Stimulated activated CD4-positive, alpha-beta T cell treated with anti-CD3 and anti-CD28 coated beads, Interleukin-4, amount 100 ng/mL, for 1 hour (primary cell): ENCODE data around the gene DNAI2.
"Not testable (repeated sequence)": the region's sequence is repeated elsewhere in the genome, so short reads cannot be mapped to it uniquely, and the experiment has no call there.

Source experiments
- DNase-seq: peaks from one replicate; pipeline ENCODE4 v3.0.0-alpha.2; 2020

The DNAI2 gene

DNA sequence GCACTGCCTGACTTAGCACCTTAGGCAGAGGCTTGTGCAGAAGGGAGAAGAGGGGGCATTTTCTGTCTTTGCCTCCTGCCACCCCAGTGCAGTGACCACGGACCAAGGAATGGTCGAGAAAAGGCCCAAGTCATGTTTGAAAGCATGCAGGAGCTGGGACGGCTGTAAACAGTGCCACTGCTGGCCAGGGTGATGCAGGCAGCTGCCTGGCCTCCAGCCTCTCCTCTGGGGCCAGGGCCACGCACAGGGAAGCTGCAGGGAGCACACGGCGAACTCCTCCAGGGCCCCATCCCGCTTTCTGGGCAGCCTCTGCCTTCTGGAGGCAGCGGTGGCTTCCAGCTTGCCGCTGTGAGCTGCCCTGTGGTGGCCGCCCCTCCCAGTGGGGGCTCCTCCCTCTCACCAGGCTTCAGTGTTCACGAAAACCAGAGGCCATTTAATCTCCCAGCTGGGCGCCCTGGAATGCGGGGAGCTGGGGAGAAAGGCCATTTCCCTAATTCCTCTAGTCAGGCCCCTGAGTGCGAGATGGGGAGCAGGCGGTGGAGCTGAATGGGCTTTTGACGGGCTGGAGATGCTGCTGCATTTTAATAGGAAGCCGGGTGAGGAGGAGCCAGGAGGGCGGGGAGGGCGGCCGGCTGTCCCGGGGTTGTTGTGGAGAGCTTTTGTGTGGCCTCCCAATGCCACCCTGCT is 28.7 kb upstream of the DNAI2 start:
- no peak for DNase-seq

DNA sequence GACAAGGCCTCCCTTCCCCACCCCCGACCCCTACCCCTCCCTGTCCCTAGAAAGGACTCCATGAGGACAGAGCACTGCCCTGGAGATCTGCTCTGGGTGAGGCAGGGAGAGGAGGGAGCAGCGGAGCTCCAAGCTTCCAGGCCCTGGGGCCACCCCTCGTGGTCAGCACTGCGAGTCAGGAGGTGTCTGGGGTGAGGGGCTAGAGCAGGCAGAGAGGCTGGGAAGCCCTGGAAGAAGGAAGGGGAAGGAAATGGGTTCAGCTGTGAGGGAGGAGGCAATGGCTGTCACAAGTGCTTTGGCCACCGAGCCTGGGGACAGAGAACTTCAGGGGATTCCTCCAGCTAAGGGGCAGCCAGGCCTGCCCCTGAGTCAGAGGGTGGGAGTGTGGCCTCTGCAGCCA is 28.2 kb upstream of the DNAI2 start:
- no peak for DNase-seq

DNA sequence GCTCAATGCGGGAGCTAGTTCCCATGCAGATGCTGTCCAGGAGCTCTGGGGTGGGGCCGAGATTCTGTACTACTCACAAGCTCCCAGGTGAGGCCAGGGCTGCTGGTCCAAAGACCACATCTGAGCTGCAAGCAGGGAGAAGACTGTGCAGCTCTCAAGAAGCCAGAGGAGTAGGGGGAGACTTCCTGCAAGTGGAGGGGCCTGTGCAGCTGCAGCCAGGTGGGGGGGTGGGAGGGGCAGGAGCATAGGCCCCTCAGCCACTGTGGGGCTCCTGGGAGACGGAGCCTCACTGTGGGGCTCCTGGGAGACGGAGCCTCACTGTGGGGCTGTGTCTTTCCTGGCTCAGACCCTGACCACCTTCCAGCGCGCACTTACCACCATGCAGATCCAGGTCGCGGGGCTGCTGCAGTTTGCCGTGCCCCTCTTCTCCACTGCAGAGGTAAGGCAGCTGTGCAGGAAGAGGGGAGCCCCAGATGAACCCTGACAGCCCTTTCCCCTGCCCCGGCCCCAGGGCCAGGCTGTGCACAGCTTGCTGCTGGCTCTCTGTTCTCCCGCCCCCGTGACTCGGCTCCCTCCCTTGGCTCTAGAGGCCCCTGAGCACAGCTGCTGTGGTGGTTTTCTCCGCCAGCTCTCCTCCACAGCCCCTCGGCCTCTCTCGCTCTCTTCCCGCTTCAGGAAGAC is 24.3 kb upstream of the DNAI2 start:
- DNase-seq = no peak

DNA sequence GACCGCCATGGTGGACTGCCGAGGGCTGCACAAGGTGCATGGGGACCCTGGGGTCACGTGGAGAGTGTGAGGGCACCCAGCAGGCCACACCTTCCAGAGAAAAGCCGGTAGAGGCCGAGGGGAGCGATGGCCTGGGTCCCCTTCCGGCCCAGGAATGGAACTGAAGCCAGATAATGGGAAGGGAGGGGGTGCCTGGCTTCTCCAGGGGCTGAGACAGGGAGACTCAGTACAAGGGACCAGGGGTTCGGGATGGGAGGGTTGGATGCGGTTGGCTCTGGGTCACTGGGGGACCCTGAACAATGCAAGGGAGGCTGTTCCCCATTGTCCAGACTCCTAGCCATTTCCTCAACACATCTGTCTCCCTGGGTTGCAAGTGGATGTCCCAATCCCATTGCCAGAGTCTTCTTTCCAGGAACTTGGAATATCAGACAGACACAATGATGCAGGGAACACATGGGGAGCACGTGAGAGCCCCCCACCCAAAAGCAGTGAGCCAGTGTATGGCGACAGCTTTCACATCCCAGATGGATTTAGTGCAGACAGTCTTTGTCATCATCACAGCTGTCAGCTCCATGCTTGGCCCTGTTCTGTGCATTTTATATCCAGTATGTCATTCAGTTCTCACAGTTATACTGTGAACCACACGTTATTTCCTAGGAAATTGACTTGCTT is 23.6 kb upstream of the DNAI2 start:
- DNase-seq = no peak

DNA sequence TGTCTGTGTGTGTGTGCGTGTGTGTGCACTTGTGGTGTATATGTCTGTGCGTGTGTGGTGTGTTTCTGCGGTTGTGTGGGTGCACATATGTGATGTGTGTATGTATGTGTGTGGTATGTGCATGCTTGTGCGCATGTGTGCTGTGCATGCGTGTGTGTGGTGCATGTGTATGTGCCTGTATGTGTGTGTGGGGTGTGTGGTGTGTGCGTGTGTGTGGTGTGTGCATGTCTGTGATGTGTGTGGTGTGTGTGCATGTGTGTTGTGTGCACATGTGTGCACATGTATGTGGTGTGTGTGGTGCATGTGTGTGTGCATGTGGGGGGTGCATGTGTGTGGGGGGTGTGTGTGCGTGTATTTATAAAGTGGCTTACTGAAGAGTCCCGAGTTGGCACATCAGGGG is 23.0 kb upstream of the DNAI2 start:
- DNase-seq = no peak

DNA sequence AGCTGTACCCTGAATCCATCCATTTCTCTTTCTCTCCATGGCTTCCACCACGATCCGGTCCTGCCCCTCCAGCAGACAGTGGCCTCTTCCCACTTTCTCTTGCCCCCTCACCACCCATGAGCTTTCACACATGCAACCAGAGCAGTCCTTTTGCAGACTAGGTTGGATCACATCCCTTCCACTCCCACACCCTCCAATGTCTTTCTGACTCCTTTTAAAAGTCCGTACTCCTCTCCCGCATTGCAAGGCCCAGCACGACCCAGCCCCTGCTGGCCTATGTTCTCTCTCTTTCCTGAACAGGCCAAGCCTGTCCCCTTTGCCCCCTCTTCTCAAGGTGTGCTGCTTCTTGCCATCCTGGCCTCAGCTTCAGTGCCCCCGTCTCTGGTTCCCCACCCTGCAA is 22.5 kb upstream of the DNAI2 start:
- no peak for DNase-seq

DNA sequence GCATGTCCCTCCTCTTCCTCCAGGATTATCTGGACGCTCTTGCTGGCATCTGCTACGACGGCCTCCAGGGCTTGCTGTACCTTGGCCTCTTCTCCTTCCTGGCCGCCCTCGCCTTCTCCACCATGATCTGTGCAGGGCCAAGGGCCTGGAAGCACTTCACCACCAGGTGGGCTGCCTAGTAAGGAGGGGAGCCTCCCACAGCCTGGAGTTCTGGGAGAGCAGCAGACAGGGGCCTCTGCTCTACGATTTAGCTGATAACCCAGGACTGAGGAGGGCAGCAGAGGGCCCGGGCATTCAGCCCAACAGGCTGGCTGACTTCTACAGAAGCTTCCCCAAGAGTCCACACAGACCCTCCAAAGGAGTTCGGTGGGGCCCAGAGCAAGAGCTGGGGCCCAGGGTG is 21.8 kb upstream of the DNAI2 start:
- DNase-seq = no peak

DNA sequence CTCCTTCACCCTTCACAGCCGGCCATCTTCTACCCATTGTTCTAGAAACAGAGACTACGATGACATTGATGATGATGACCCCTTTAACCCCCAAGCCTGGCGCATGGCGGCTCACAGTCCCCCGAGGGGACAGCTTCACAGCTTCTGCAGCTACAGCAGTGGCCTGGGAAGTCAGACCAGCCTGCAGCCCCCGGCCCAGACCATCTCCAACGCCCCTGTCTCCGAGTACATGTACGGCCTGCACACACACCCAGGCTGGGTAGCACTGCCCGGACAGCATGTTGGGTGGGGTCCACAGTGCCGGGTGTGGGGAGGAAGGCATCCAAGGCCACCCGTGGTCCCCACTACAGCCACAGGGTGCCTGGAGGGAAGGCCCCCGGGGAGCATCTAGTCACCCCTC is 21.0 kb upstream of the DNAI2 start:
- no peak for DNase-seq

DNA sequence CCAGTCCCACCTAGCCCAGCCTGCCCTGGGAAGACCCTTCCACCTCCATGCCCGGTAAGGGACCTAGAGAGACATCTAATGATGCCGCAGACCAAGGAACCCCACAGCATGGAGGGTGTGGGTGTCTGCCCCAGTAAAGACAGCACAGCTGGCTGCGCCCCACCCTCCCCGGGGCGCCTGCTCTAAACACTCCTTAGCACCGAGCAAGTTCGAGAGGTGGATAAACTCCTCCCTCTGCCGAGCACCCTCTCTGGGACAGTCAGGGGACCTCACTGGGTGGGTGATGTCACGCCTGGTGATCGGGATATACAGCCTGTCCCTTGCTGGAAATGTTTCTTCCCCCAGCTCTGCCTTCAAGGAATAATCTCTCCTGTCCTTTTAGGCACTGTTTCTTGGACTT is 16.7 kb upstream of the DNAI2 start:
- no peak for DNase-seq

DNA sequence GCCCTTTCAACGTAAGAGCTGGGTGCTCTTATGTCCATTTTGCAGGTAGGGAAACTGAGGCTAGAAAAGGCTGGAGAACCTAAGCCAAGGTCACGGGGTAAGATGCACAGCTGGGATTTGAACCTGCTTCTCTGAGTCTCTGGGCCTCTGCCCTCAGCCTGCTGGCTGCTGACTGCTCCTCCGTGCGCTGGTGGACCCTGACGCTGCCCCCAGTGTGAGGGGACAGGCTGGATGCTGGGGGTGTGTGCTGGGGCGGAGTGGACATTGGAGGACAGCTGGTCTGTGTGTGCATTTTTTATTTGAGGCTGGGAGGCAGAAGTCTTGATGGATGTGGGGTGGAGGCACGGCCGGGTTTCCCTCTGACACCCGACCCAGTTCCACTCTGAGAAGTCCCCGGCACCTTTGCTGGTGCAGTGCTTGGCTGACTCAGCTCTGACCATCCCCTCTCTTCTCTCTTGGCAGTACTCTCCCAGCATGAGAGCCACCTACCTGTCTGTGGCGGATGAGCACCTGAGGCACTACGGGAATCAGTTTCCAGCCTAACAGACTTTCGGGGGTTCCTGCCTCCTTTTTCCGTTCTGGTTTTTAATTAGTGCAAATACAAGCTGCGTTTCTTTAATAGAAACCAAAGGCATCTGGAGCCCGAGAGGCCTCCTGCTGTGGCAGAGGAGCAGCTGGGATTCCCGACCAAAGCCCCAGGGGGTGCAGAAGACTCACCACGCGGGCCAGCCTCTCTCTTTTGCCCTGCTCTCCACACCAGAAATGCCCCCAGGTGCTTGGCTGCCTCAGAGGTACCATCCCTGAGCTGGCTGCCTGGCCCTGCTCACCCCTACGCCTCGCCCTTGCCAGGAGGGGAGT is 14.1 kb upstream of the DNAI2 start:
- DNase-seq = no peak

DNA sequence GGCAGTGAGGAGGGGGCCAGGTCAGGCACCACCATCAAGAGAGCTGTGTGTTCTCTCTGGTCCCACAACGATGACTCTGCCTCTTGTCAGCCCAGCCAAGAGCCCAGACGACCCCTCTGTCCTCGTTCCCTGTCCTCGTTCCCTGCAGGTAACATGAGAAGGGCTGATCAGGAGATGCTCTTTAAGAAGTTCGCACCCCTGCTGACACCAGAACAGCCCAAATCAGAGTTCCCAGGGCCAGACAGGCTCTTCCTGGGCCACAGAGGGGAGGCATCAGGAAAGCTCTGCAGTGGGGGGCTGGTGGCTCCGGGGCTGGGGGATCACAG is 13.5 kb upstream of the DNAI2 start:
- DNase-seq = no peak

DNA sequence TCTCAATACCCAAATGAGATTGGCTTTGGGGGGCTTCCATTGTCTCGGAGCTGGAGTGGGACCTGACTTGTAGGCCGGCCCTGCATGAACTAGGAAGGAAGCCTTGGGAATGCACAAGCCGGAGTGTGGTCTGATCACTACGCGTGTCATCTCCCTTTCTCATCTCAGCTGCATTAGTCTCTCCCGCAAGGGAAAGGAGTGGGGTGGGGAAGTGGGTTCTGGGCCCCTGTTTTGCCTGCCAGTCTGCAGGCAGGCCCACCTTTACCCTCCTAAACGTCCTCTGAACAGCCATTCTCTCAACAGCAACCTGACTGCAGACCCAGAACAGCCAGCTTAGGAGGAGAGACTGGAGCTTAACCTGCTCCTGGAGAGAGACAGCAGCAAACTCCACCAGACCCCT is 11.4 kb upstream of the DNAI2 start:
- DNase-seq = no peak

DNA sequence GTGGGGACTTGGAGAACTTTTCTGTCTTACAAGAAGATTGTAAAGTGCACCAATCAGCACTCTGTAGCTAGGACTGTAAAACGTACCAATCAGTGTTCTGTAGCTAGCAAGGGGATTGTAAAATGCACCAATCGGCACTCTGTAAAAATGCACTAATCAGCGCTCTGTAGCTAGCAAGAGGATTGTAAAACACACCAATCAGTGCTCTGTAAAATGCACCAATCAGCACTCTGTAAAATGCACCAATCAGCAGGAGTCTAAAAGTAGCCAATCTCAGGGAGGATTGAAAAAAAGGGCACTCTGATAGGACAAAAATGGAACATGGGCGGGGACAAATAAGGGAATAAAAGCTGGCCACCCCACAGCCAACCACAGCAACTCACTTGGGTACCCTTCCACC is 7.0 kb upstream of the DNAI2 start:
- DNase-seq = not testable (repeated sequence)

DNA sequence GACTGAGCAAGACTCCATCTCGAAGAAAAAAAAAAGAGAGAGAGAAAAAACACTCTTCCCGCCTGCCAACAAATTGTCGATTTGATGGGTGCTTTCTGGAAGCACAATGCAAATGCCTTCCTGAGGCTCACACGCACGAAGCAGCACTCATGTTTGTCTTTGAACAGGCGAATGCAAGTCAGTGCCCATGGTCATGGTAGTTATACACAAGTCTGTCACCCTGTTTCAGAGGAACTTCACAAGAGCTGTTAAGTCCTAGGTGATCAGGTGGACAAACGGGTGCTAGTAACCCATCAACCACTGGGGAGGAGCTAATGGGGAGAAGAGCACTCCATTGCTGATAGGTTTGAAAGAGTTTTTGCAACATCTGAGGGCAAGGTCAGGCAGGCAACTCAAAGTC is 6.5 kb upstream of the DNAI2 start:
- DNase-seq = no peak

DNA sequence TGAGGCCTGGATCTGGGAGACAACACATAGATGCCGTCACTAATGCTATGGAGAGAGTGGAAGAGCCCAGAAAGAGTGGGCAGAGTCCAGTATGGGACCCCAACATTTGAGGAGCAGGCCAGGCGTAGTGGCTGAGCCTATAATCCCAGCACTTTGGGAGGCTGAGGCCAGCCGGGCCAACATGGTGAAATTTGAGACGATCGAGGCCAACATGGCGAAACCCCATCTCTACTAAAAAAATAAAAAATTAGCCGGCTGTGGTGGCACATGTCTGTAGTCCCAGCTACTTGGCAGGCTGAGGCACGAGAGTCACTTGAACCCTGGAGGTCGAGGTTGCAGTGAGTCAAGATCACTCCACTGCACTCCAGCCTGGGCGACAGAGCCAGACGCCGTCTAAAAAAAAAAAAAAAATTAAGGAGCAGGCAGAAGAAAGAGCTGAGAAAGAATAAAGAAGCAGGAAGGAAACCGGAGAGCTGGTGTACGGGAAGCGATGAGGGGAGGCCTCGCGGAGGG is 6.0 kb upstream of the DNAI2 start:
- DNase-seq = no peak

DNA sequence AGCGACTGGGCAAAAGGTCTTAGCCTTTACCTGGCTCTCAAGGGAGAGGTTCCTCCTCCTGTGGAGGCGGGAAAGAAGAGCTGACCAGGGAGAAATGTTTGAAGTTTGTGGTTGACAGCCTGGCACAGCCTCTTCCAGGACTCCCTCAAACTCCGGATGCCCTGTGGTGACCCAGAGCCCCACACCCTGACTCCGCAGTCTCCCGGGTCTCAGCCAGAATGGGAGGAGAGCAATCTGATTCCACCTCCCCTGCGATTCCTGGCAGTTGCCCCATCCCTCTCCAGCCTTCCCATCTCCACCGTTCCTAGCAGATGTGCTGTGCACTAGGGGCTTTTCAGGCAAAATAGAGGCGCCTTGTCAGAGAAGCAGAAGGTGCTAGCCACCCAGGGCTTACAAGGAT is 5.5 kb upstream of the DNAI2 start:
- no peak for DNase-seq

DNA sequence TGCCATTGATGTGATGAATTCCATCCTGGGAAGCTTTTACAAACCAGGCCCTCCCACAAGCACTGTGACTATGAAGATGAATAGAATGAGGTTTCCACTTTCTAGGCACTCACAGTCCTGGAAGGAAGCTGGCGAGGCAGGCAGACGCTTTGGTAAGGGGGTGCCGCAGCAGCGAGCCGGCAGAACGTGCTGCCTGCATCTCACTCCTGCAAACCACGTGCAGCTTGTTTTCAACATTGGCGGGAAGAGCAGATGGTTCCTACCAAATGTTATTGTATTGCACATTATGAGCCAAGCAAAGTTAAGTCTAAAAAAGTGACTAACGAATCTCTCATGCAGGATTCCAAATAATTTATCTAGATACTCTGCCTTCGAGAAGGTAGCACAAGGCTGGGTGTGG is 3.7 kb upstream of the DNAI2 start:
- DNase-seq = no peak

DNA sequence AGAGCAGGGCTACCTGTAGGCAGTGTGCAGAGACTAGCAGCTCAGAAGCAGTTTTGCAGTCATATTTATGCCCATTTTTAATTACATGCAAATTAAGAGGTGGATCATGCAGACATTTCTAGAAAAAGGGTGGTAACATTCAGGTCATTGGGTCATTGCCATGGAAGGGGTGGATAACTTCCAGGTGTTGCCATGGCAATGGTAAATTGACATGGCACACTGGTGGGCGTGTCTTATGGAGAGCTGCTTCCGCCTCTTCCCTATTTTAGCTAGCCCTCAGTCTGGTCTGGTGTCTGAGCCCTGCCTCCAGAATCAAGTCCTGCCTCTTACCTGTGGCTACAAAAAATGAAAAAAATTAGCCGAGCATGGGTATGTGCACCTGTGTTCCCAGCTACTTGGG is 2.8 kb upstream of the DNAI2 start:
- no peak for DNase-seq

DNA sequence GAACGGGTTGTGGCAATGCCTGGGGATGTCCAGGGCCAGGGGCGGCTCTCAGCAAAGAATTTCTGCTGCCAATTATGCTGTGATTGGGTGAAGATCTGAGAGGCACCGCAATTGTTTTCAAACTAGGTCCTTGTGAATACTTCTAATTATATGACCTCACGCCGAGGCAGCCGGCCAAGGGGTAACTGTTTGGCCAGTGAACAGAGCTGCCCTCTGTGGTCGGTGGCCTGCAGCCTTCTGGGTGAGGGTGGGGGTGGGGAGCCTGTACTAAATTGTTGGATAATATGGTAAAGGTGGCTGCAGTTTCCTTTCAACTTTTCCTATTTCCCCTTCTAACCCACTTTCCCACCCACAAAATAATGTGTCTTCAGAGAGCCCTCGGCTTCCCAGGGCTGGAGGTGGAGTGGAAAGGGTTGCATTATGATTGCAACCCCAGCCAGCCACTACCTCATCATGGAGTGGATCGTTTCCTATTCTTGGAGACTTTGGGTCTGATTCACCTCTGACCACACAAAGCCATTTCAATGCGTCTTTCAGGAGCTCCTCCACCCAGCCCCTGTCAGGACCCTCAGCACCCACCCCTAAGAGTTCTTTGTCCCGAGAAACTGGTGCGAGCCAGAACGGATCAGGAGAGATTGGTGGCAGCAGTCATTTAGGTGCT is 2.0 kb upstream of the DNAI2 start:
- no peak for DNase-seq

DNA sequence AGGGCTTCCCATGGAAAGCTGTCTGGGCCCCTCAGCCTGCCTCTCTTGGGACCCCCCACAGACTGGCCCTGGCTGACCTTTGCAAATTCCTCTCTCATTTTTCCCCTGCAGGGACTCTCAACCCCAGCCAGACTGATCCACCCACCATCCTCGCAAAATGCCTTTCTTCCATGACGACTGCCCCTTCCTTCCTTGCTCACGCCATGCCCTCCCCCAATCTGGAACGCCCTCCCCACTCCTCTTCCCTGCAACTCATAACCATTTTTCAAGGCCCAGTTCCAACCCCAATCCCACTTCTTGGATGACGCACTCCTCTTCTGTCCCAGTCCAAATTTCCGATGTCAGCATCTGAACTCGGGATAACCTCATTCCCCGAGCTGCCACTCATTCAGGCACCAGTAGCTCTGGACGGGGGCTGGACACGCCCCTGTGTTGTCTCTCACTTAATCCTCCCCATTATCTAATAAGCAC is 1.3 kb upstream of the DNAI2 start:
- DNase-seq = no peak

DNA sequence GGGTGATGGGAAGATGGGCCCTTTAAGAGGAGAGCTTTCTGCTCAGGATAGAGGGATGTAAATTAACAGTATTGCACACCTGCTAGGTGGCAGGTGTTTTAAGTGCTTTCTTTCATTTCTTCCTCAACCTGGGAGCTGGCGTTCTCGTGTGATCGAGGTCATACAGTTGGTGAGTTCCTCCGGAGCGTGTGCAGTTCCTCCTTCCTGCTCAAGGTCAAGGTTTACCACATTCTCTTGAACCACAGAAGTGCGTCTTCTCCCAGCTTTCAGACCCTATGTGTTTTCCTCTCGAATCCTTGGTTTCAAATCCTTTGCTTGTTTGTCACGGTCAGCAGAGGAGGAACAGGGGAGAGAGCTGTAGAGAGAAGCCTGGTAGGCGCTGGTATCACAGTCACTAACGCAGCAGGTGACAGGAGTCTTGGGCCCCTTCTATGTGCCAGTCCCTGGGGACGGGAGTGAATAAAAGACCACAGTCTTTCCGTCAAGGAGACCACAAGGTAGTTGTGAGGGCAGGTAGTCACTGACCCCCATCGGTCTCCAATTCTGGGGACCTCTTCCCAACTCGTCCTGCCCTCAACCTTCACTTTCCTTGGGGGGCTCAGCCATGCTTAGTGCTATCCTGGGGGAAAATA is 791 bp downstream of the DNAI2 start:
- no peak for DNase-seq

DNA sequence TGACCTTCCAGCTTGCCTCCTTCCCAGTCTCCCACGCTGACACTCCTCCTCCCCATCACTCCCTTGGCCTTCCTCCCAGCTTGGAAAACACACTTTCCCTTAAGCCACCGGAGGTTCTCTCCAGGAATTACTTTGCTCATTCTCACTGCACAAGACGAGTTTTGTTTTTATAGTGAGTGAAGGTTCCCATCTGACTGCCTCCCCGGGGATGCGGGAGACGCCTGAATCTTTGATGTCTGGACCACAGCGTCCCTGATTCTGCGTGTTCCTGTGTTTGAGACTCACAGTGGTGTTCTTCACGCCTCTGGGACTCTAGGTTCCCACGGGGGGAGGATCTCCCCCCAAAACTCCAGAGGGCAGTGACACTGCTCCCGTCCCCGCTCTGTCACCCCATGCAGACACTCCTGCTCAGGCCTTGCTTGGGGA is 2.0 kb downstream of the DNAI2 start:
- no peak for DNase-seq
